Left forelimb (tissue), 1 donor: ENCODE measurements around the gene PPARA.

Experiments used
- DNase-seq: peaks from one replicate; pipeline ENCODE4 v3.0.0-alpha.2; 2018; ENCODE audit warnings: low spot score

PPARA gene

GRCh38 chr22:46275455-46276122 is 125.3 kb downstream of the PPARA start:
- DNase-seq, result no peak

DNA sequence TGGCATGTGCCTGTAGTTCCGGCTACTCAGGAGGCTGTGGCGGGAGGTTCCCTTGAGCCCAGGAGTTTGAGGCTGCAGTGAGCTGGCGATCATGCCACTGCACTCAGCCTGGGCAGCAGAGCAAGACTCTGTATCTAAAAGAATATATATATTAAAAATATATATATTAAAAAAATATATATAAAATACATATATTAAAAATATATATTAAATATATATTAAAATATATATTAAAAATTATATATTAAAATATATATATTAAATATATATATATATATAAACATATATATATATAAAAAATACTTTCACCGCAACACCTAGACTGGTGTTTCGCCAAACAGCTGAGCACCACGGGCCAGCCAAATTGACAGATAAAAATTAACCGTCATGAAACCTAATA is 126.2 kb downstream of the PPARA start:
- DNase-seq, result no peak

DNA sequence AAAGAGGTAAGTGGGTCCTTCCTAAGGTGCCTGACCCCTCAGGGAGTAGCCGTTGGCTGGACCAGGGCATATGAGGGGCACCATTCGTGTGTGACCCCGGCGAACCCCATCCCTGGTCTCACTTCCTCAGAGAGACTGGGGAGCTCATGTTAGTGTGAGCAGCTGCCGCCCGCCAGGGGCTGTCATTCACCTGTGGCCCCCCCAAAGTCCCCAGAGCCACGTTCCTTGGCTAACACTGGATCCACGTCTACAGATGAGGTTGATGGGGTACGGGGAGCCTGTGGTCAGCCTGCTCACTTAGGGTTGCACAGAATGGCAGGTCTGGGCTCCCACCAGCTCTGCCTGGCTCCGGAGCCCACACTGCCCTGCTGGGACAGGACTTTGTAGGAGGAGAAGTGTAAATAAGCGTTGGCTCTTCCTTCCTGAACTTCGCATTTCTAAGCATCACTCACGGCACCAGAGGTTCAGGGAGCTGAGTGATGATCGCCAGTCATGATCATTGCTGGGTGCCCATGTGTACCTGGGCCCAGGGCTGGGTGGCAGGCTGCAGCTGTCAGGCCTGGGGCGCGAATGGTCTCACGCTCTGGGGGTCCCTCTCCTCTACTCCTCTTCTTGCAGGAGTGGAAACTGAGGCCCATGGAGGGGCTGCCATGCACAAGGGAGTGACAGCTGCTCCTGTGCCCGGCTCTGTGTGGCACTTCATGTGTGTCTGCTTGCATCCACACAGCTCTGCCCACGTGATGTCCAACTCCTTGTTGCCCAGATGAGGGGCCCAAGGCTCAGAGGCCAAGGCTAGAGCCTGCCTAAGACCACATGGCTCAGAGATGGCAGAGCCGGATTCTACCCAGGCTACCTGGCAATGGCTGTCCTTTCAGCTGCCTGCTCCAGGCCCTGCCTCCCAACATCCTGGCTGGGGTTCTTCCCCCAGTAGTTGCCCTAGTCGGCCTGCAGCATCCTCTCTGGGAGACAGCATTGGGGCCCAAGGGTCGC is 128.6 kb downstream of the PPARA start:
- DNase-seq, result no peak

- DNase-seq, result no peak
Measured at GRCh38 chr22:46280063-46280817, 129.9 kb downstream of the PPARA start.

- DNase-seq, result no peak
Measured at GRCh38 chr22:46280999-46281623, 130.8 kb downstream of the PPARA start.

GRCh38 chr22:46281866-46282678 is 131.7 kb downstream of the PPARA start:
- no peak for DNase-seq

GRCh38 chr22:46286006-46286405 is 135.7 kb downstream of the PPARA start:
- DNase-seq, result no peak

GRCh38 chr22:46286941-46287872 is 136.9 kb downstream of the PPARA start:
- no peak for DNase-seq

GRCh38 chr22:46287873-46288751 is 137.8 kb downstream of the PPARA start:
- no peak for DNase-seq

DNA sequence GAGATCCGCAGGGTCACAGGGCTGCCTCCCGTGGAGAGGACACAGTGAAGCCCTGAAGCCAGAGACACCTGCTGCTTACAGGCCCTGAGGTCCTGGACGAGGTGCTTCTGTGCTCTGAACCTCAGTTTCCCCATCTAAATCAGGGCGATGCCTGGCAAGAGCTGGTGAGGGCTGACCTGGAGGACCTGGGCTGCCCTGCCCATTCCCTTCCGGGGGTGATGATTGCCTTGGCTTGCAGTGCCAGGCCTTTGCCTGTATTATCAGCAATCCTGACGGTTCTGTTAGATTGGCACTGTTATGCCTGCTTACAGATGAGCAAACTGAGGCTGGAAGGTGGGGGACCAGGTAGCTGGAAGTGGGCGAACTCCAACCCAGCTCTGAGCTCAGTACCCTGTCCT is 138.5 kb downstream of the PPARA start:
- no peak for DNase-seq

DNA sequence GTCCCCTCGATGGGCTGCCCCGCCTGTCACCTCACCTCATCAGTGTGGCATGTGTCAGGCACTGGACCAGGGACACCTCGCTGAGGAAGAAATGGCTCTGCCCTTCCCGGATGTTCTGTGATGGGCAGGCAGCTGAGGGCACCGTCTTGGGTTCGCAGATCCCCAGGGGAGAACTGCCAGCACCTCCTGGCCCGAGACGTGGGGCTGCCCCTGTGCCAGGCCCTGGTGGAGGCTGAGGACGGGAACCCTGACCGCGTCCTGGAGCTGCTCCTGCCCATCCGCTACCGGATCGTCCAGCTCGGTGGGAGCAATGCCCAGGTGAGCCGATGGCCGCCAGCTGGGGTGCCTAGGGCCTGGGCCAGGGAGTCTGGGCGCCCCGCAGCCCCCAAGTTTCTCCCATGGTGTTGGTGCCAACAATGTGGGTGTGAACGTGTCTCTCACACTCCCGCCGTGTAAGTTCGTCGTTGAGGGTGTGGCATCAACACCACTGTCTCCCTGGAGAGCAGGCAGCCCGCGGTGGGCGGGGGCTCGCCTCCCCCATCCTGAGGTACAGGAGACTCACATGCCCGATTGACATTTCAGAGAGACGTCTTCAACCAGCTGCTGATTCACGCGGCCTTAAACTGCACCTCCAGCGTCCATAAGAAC is 139.0 kb downstream of the PPARA start:
- DNase-seq, result no peak

GRCh38 chr22:46290121-46290842 is 140.0 kb downstream of the PPARA start:
- DNase-seq, result no peak

- no peak for DNase-seq
Measured at GRCh38 chr22:46290843-46291785, 140.8 kb downstream of the PPARA start.

- no peak for DNase-seq
Measured at GRCh38 chr22:46292173-46292572, 141.8 kb downstream of the PPARA start.

GRCh38 chr22:46292732-46293131 is 142.4 kb downstream of the PPARA start:
- no peak for DNase-seq
